HPDE6-E6E7 (cell line): ENCODE results near the gene DIDO1.
"Not testable (repeated sequence)": the region's sequence is repeated elsewhere in the genome, so short reads cannot be mapped to it uniquely, and the experiment has no call there.

Experiments used
- DNase-seq: peaks from one replicate; pipeline ENCODE4 v3.0.0; 2011; ENCODE audit warnings: missing footprints; ENCODE audit errors: extremely low spot score

Gene DIDO1

GRCh38 chr20:62879275-62880146 lies 46.8 kb downstream of the DIDO1 start:
- no peak for DNase-seq

GRCh38 chr20:62878244-62879038 lies 47.9 kb downstream of the DIDO1 start:
- no peak for DNase-seq

GRCh38 chr20:62876902-62877816 lies 49.1 kb downstream of the DIDO1 start:
- no peak for DNase-seq

GRCh38 chr20:62876501-62876901 lies 49.8 kb downstream of the DIDO1 start:
- no peak for DNase-seq

DNA sequence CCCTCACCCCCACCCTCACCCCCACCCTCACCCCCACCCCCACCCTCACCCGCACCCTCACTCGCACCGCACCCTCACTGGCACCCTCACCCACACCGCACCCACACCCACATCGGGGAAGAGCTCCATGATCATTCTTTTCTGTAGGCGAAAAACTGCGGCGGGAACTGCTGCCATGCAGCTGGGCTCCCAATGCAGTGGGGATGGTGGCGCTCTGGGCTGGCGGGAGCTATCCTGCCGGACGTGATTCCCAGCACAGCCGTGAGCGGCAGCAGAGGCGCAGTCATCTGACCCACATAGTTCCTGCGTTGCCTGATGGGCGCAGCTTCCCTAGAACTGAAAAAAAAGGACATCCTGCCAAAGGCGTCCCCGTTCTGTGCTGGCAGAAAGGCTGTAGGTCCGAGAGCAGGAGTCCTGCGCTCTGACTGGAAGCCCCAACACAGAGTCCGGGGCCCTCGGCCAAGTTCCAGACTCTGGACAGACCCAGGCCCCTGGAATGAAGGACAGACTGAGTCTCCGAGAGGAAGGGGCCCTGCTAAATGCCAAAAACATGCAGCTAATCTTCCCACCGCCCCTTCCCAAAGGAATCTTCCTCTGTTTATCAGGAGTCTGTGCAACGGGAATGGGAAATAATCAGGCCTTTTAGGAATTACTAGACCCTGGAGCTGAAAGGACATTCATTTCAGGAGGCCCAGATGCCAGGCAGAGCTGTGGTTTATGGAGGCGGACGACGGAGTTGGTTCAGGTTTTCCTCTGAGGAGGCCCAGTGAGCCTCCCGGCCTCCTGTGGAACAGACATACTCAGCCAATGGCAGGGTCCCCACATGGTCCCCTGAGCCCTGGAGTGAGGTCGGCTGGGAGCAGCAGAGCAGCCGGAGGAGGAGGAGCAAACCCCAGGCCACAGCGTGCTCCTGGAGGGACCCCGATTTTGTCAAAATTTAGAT lies 50.6 kb downstream of the DIDO1 start:
- DNase-seq, result peak; percentile 72

- no peak for DNase-seq
Observed at GRCh38 chr20:62874964-62875344, 51.4 kb downstream of the DIDO1 start.

DNA sequence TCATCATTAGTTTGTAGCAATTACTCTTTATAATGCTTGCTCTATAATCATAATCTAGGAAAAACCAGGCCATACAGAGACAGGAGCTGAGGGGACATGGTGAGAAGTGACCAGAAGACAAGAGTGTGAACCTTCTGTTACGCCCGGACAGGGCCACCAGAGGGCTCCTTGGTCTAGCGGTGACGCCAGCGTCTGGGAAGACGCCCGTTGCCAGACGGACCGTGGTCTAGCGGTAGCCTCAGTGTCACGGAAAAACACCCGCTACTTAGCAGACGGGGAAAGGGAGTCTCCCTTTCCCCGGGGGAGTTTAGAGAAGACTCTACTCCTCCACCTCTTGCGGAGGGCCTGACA lies 52.6 kb downstream of the DIDO1 start:
- not testable (repeated sequence) for DNase-seq

DNA sequence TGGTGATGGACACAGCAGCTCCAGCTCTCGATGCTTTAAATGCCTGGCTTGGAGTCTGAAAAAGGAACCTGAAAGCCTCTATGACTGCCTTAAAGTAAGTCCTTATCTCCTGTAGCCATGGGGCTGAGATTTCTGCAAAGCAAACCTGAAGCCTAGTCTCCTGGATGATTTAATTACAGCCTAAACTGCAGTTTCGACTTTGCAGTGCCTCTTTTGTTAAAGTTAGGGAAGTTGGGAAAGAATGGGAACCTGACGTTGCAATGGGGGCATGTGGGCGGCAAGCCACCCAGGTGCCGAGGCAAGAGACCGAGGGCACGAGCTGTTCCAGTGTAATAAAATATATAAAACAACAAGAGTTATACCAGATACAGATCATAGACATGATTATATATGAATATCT lies 53.0 kb downstream of the DIDO1 start:
- DNase-seq, result no peak

DNA sequence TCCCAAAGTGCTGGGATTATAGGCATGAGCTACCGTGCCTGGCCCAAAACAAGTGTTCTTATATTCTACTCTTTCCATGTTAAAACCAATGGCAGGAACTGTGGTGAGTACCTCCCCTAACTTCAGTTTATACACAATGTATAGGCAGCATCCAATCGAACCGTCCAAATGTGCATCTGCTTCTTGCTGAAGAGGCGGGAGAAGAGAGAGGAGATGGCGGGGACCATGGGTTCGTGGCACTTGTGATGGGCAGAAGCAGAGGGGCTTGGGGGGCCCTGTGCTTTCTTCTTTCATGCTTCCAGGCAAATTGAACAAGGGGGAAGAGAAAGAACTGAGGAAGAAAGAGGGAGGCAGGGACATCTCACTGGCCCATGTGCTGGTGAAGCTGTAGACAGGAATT lies 53.4 kb downstream of the DIDO1 start:
- no peak for DNase-seq

DNA sequence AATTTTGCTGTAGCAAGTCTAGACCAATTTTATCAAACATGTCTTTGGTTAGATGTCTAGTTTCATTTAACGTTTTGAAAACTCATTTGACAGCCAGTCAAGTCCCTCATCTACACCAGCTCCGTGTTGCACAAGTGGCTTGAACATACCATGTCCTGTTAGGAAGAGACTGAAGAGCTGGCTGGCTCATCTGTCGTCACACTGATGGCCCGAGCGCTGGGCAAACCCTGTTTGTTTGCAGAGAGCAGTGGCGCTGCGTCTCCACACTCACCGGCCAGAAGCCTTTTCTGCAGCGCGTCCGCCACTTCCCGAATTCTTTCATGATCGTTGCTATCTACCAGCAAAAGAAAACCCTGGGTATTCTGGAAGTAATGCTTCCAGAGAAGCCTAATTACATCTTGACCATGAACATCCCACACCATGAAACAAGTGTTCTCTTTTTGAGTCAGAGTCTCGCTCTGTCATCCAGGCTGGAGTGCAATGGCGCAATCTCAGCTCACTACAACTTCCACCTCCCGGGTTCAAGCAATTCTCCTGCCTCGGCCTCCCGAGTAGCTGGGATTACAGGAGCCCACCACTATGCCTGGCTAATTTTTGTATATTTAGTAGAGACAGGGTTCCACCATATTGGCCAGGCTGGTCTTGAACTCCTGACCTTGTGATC lies 54.0 kb downstream of the DIDO1 start:
- DNase-seq, result no peak

GRCh38 chr20:62864207-62864606 lies 62.1 kb downstream of the DIDO1 start:
- no peak for DNase-seq

DNA sequence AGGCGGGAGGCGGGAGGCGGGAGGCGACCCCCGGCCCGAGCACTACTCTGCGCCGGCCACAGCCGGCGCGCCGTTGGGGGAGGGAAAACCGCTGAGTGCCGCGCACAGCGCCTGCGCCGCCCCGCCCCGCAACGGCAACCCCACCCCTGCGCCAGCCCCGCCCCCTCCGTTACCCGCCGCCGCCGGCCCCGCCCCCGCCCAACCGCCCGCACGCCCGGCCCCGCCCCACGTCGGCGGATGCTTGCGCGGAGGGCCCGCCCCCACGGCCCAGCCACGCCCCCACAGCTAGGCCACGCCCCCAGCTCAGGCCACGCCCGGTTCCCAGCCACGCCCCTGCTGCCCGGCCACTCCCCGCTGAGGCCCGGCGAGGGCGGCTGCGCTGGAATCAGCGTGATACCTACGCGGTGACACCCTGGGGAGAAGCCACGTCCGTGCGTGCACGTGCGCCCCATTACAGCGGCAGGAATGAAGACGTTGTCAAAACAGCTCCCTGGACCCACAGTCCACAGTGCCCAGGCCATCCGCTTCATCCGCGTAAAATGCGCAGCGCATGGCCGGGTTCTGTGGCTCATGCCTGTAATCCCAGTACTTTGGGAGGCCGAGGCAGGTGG lies 64.5 kb downstream of the DIDO1 start, which contains the start of gene TCFL5:
TCFL5 (minus strand) TSS at position 97 of the 611 bp plus-strand sequence. CDS start 152 bp downstream, outside the sequence.
- DNase-seq, result peak; percentile 87

DNA sequence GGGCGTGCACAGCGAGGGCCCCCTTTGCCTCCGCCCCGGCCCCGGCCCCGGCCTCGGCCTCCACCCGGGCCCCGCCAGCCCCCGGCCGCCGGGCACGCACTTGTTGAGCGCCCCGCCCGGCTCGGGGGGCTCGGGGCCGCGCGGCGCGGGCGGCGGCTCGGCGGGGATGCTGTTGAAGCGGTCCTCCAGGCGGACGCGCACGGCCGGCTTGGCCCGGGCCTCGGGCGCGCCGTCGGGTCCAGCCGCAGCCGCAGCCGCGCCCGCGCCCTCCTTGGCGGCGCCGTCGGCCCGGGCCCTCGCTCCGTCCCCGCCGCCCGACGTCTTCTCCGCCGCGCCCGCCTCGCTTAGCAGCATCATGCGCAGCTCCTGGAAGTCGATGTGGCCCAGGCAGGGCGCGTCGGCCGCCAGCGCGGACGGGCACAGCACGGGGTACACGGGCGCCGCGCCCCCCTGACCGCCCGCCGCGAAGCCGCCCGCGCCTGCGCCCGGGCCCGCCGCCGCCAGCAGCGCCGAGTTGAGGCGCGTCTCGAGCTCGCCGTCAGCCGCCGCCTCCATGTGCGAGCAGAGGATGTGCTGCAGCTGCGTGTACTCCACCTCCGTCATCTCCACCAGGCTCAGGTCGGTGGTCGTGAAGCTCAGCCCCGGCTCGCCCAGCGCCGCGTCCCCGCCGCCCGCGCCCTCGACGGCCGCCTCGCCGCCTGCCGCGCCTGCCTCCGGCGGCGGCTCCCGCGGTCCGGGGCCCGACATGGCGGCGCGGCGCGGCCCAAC lies 65.2 kb downstream of the DIDO1 start:
- no peak for DNase-seq

- peak; percentile 50 for DNase-seq
Observed at GRCh38 chr20:62860391-62860923, 65.8 kb downstream of the DIDO1 start.

DNA sequence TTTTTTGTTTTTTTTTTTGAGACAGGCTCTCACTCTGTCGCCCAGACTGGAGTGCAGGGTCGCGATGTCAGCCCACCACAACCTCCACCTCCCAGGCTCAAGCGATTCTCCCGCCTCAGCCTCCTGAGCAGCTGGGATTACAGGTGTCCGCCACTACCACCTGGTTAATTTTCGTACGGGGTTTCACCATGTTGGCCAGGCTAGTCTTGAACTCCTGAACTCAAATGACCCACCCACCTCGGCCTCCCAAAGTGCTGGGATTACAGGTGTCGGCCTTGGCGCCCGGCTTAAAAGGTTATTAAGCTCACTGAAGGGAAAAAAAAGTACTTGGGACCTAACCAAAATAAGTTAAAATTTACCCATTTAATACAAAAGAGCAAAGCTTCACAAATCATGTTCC lies 66.6 kb downstream of the DIDO1 start:
- DNase-seq, result no peak

DNA sequence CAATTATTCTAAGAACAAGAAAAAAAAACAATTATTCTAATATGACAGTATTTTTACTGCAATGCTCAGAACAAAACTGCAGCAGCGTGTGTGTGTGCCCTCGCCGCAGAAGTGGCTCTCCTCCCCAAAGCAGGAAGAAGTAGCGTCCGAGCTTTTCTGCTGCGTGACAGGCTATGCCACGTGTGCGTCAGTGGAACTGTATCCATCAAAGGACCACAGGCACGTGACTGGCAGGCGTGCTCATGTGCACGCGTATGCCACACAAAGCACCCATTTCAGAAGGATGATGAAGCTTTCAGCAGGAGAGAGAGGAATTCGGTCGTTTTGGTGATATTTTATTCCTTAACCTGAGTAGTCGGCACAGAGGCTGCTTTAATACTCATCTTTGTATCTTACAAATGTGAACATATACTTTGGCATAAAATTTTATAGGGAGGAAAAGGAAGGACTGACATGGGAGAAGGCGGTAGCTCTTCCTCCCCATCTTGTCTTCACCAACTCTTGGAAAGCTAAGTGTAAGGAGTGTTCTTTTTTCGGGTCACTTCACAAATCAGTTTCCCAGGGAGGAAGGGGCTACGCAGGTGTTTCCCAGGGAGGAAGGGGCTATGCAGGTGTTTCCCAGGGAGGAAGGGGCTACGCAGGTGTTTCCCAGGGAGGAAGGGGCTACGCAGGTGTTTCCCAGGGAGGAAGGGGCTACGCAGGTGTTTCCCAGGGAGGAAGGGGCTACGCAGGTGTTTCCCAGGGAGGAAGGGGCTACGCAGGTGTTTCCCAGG lies 68.1 kb downstream of the DIDO1 start:
- DNase-seq, result no peak

DNA sequence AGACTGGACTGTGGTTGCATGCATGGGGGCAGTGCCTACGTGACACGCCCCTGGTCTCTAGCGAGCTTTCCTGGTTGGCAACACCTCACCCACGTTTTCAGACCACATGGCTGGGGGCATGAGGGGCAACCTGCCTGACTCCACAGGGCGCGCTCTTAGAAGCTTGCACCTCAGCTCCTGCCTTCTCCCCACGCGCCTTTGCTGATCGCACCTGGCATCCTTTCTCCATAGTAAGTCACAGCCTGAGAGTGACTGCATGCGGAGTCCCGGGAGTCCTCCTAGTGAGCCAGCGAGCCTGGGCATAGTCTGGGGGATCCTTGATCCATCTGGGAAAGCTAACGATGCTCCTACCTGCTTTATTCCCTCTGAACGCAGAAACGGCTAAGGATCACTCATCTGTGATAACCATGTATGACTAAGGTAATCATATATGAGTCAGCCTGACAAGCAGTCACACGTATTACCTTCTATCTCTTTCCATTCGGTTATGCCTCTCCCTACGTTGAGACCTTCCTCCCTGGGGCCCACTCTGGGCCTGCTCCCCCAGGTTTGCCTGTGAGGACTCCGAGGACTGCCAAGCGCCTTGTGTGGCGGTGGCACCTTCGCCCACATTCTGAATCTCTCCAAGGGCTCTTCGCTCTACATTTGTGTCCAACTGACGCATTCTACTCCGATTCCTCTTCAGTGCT lies 69.2 kb downstream of the DIDO1 start:
- peak; percentile 97 for DNase-seq
